GM12872 (cell line): ENCODE measurements around the gene NIPAL4.

Experiments used
- CTCF ChIP-seq: IDR thresholded peaks from 3 replicates; pipeline ENCODE4 v1.5.1; 2011; ENCODE audit warnings: low read depth, mild to moderate bottlenecking, low read length, moderate library complexity; ENCODE audit not compliant: insufficient read depth

The NIPAL4 gene

GRCh38 chr5:157514974-157515373 is 55.0 kb downstream of the NIPAL4 start:
- no peak for TF ChIP-seq CTCF

- no peak for TF ChIP-seq CTCF
Observed at GRCh38 chr5:157516006-157516405, 56.0 kb downstream of the NIPAL4 start.

GRCh38 chr5:157516626-157517325 is 56.8 kb downstream of the NIPAL4 start:
- no peak for TF ChIP-seq CTCF

GRCh38 chr5:157518963-157519362 is 59.0 kb downstream of the NIPAL4 start:
- no peak for TF ChIP-seq CTCF

GRCh38 chr5:157519579-157520253 is 59.7 kb downstream of the NIPAL4 start:
- TF ChIP-seq CTCF: no peak

GRCh38 chr5:157520911-157521703 is 61.1 kb downstream of the NIPAL4 start:
- no peak for TF ChIP-seq CTCF

GRCh38 chr5:157521704-157522029 is 61.7 kb downstream of the NIPAL4 start:
- TF ChIP-seq CTCF: no peak
